K562 (cell line): ENCODE data around the gene RINL. TPM values are rescaled to one million over a fixed set of nuclear protein-coding genes. Genes with fewer than 3 reads are reported as not detected.
A peak's percentile ranks its signal among the peaks of the same experiment; 100 is the strongest.

Experiments used
- ATAC-seq: fragments of 200-7000 bp; cut with Tn5 transposase; 3 replicates; pipeline ENCODE4 v1.9.1; 2020; ENCODE audit warnings: moderate library complexity
- BruUV-seq: library from RNA; stranded (reverse); fragments of 400-500 nt; replicated peaks from 2 replicates; lab custom pipeline; 2021; lab: Mats Ljungman, UMichigan
- CTCF ChIA-PET: fragments of 300-600 bp; formaldehyde crosslinking; extraction: SDS; loops from one replicate; lab custom pipeline; 2021; ENCODE audit warnings: low intra/inter-chr PET ratio; lab: Yijun Ruan, JAX
- POLR2A ChIA-PET: fragments of 300-600, 350-650 bp; sonication (Branson Sonifier 250); formaldehyde crosslinking; extraction: SDS; loops from one replicate; lab custom pipeline; 2021; ENCODE audit warnings: antibody characterized with exemption, inconsistent platforms; lab: Yijun Ruan, JAX
- DNase-seq, 4 experiments: peaks; one replicate each; pipeline versions ENCODE4 v3.0.0 to v3.0.0-alpha.2; 2011 to 2018; ENCODE audit warnings: low spot score in 3 of 4, mixed read lengths in 3 of 4; ENCODE audit errors: extremely low read depth in 1 of 4
- FAIRE-seq: peaks from 2 replicates; lab custom pipeline; 2011; peaks lifted over from hg19 to GRCh38; lab: Jason Lieb, UNC
- H2AFZ ChIP-seq: 2 replicates; pipeline ENCODE4 v1.6.0; 2011; ENCODE audit warnings: low read depth, low read length, control low read depth, inconsistent platforms
- H3K27ac ChIP-seq: fragments of 200-600 bp; 3 replicates; pipeline ENCODE4 v1.8.0; 2011; ENCODE audit warnings: low read depth, mild to moderate bottlenecking, control low read depth, inconsistent platforms, low read length, moderate library complexity, mixed read lengths; ENCODE audit errors: extremely low read depth
- H3K27me3 ChIP-seq, 2 experiments: fragments of 300-600 bp in 1 of 2; 2 replicates in 1 of 2; 3 replicates in 1 of 2; pipeline versions ENCODE4 v1.6.0 to v1.8.0; 2011; ENCODE audit warnings: inconsistent platforms in 2 of 2, low read length in 2 of 2, mild to moderate bottlenecking in 1 of 2, mixed read lengths in 1 of 2, moderate library complexity in 1 of 2; ENCODE audit not compliant: control insufficient read depth in 2 of 2, insufficient read depth in 2 of 2
- H3K36me3 ChIP-seq: fragments of 300-600 bp; 3 replicates; pipeline ENCODE4 v1.8.0; 2011; ENCODE audit warnings: mild to moderate bottlenecking, low read length, inconsistent platforms; ENCODE audit not compliant: control insufficient read depth, insufficient read depth
- H3K4me1 ChIP-seq, 2 experiments: fragments of 200-600 bp in 1 of 2; replicated peaks in 1 of 2; 2 replicates in 1 of 2; 3 replicates in 1 of 2; pipeline versions ENCODE4 v1.5.1 to v1.8.0; 2011; ENCODE audit warnings: inconsistent platforms in 2 of 2, low read length in 2 of 2, mild to moderate bottlenecking in 1 of 2, mixed read lengths in 1 of 2, moderate library complexity in 1 of 2; ENCODE audit not compliant: control insufficient read depth in 2 of 2, insufficient read depth in 2 of 2
- H3K4me2 ChIP-seq: 2 replicates; pipeline ENCODE4 v1.6.1; 2011; ENCODE audit warnings: low read length, control low read depth, inconsistent platforms, mixed read lengths; ENCODE audit not compliant: insufficient read depth
- H3K4me3 ChIP-seq: fragments of 200-600 bp; sonication (generic), shearing (Covaris generic); 2 replicates; pipeline ENCODE4 v1.5.1; 2016; ENCODE audit warnings: control low read depth, inconsistent platforms
- H3K79me2 ChIP-seq: fragments of 200-600 bp; 3 replicates; pipeline ENCODE4 v1.8.0; 2011; ENCODE audit warnings: low read length, inconsistent platforms; ENCODE audit not compliant: control insufficient read depth, insufficient read depth
- H3K9ac ChIP-seq, 2 experiments: 2 replicates each; pipeline versions ENCODE4 v1.6.0 to v1.6.1; 2011; ENCODE audit warnings: low read depth in 2 of 2, low read length in 2 of 2, control low read depth in 1 of 2, inconsistent platforms in 1 of 2, mild to moderate bottlenecking in 1 of 2, mixed read lengths in 1 of 2; ENCODE audit not compliant: insufficient read depth in 1 of 2
- H3K9me1 ChIP-seq: one replicate; pipeline ENCODE4 v1.6.0; 2011; ENCODE audit warnings: inconsistent platforms, mild to moderate bottlenecking, low read length, moderate library complexity; ENCODE audit not compliant: control insufficient read depth, insufficient read depth
- H3K9me3 ChIP-seq: replicated peaks from 2 replicates; pipeline ENCODE4 v1.5.1; 2011; ENCODE audit warnings: low read depth, low read length, inconsistent platforms; ENCODE audit not compliant: control insufficient read depth, insufficient read depth
- H4K20me1 ChIP-seq: replicated peaks from 2 replicates; pipeline ENCODE4 v1.6.1; 2011; ENCODE audit warnings: low read length, inconsistent platforms, mixed read lengths; ENCODE audit not compliant: control insufficient read depth, insufficient read depth
- DPF2 ChIP-seq: fragments of 450-650 bp; IDR thresholded peaks from 2 replicates; pipeline ENCODE4 v1.6.1; 2016
- NFRKB ChIP-seq: fragments of 450-650 bp; IDR thresholded peaks from 2 replicates; pipeline ENCODE4 v1.6.1; 2016; ENCODE audit warnings: low read depth
- POLR3G ChIP-seq: IDR thresholded peaks from 2 replicates; pipeline ENCODE4 v1.6.1; 2011; ENCODE audit not compliant: insufficient read length, insufficient replicate concordance; ENCODE audit errors: extremely low read depth
- RBM22 ChIP-seq: fragments of 200-400 bp; formaldehyde crosslinking; IDR thresholded peaks from 2 replicates; pipeline ENCODE4 v1.6.1; 2018; ENCODE audit warnings: low read length, low read depth; ENCODE audit not compliant: poor library complexity, severe bottlenecking
- TGIF2 ChIP-seq: sonication (generic); formaldehyde crosslinking; IDR thresholded peaks from 2 replicates; pipeline ENCODE4 v1.8.1; 2022; ENCODE audit warnings: mild to moderate bottlenecking, missing genetic modification reagents, moderate library complexity
- TOE1 ChIP-seq, 2 experiments: fragments of 450-650 bp in 1 of 2; sonication (generic) in 1 of 2; formaldehyde crosslinking in 1 of 2; IDR thresholded peaks; 2 replicates each; pipeline versions ENCODE4 v1.7.1 to v1.8.0; 2016 to 2022; ENCODE audit warnings: borderline replicate concordance in 2 of 2, mild to moderate bottlenecking in 2 of 2, antibody characterized with exemption in 1 of 2, inconsistent platforms in 1 of 2, low read depth in 1 of 2, missing genetic modification reagents in 1 of 2, moderate library complexity in 1 of 2
- ZKSCAN3 ChIP-seq: fragments of 250-450 bp; sonication (Bioruptor Pico); IDR thresholded peaks from 2 replicates; pipeline ENCODE4 v1.4.0; 2020
- ZNF316 ChIP-seq: fragments of 450-650 bp; IDR thresholded peaks from 2 replicates; pipeline ENCODE4 v1.6.1; 2016
- WGBS: fragments of 100-300 bp; shearing (Covaris generic); methylation state at CpG from one replicate; pipeline ENCODE4 v1.1.6; 2016; ENCODE audit warnings: low coverage, mixed read lengths; ENCODE audit not compliant: insufficient coverage; ENCODE audit errors: missing lambda C conversion rate; 5-methylcytosine and 5-hydroxymethylcytosine counted together
- in situ Hi-C: fragments of 300-500 bp; cut with MboI; formaldehyde crosslinking; loops from 4 replicates; pipeline ENCODE4 v1.15.0; 2018; ENCODE audit warnings: inconsistent platforms, mixed read lengths
- intact Hi-C: fragments of 100-400 bp; cut with micrococcal nuclease; formaldehyde crosslinking; loops from 2 replicates; pipeline ENCODE4 v1.14.2; 2022
- polyA plus RNA-seq, 8 experiments: library from polyadenylated mRNA; depleted of rRNA in 4 of 8; stranded (reverse) in 5 of 8; unstranded in 3 of 8; fragments of >200 nt; fragmentation: Nextera tagmentation in 2 of 8; fragmentation: Illumina TruSeq in 1 of 8; extraction: Ambion mirVana in 2 of 8; extraction: Trizol in 1 of 8; gene quantifications; 2 replicates each; pipeline versions ENCODE4 v1.2.1 to v1.2.3, GENCODE V29; 2011 to 2014; ENCODE audit warnings: inconsistent platforms in 1 of 8, missing spikeins in 1 of 8
- total RNA-seq, 7 experiments: library from RNA; depleted of rRNA in 6 of 7; stranded (reverse); fragments of >200 nt in 6 of 7; fragmentation: Illumina TruSeq in 2 of 7; extraction: Trizol in 2 of 7; gene quantifications; 2 replicates each; pipeline versions ENCODE4 v1.2.1 to v1.2.3, GENCODE V29; 2011 to 2021; ENCODE audit warnings: low replicate concordance in 1 of 7
- TF ChIP-seq, protein P1 (sequence below): fragments of 450-650 bp; IDR thresholded peaks from 2 replicates; pipeline ENCODE4 v1.6.1; 2017; ENCODE audit warnings: antibody characterized with exemption
- TF ChIP-seq, protein P2 (sequence below): fragments of 450-650 bp; IDR thresholded peaks from 2 replicates; pipeline ENCODE4 v1.6.1; 2018; ENCODE audit not compliant: partially characterized antibody
- TF ChIP-seq, protein P3 (sequence below): sonication (generic); formaldehyde crosslinking; IDR thresholded peaks from 2 replicates; pipeline ENCODE4 v1.8.0; 2022; ENCODE audit warnings: missing genetic modification reagents, mild to moderate bottlenecking, moderate library complexity, borderline replicate concordance
- TF ChIP-seq, protein P4 (sequence below): fragments of 450-650 bp; IDR thresholded peaks from 2 replicates; pipeline ENCODE4 v1.6.1; 2016; ENCODE audit warnings: missing biosample characterization, missing genetic modification characterization

RINL gene
- total and polyA plus RNA-seq, 9 of the 15 experiments (the other 6 are each of a cell fraction or from before 2014, with no cell fraction given): 0.82 to 10.9 (median 4.9) TPM

GRCh38 chr19:38848299-38849146 lies 29.6 kb downstream of the RINL start:
- in situ Hi-C loops (no loop called here), intact Hi-C loops (no loop called here)
- Histone ChIP-seq H3K36me3 (peaks cover 55% of the 10 kb centered on the region), H3K9ac (peak overlapping the region; percentile 96 to 97), H3K9me1 (no peaks in the 10 kb centered on the region), H3K4me3 (peak overlapping the region; percentile 96), H3K4me2 (peak overlapping the region; percentile 96), H3K4me1 (peaks cover 16 to 31% of the 10 kb centered on the region in 2 experiments; a peak in 4 of 5 replicates), H4K20me1 (peaks cover 13% of the 10 kb centered on the region), H2AFZ (no peak overlapping the region), H3K79me2 (peaks cover 72% of the 10 kb centered on the region), H3K27ac (peak overlapping the region; percentile 99), H3K9me3 (no peaks in the 10 kb centered on the region), H3K27me3 (no peaks in the 10 kb centered on the region)
- ChIA-PET CTCF (interaction anchor here (0.6 to 1.5 kb wide), 2 partner anchors 65 to 82 kb away, joined by 3 to 4 read pairs; partner anchors contain the start of genes MRPS12 and SARS2), POLR2A (interaction anchor here (0.6 to 6.0 kb wide), 28 partner anchors 9 to 900 kb away, joined by 3 to 58 read pairs (median 4); partner anchors contain the start of genes ECH1, MED29, MRPS12 and NFKBIB)
- 1% methylated on average over 22 of the region's 22 CpGs for WGBS
- ATAC-seq: no peak
- BruUV-seq: TSS peak; percentile 53
- peak; percentile 26 for FAIRE-seq
- DNase-seq: peak in 1 of 4 experiments; percentile 14
- TF ChIP-seq RBM22: no peak
- TF ChIP-seq, protein P1, sequence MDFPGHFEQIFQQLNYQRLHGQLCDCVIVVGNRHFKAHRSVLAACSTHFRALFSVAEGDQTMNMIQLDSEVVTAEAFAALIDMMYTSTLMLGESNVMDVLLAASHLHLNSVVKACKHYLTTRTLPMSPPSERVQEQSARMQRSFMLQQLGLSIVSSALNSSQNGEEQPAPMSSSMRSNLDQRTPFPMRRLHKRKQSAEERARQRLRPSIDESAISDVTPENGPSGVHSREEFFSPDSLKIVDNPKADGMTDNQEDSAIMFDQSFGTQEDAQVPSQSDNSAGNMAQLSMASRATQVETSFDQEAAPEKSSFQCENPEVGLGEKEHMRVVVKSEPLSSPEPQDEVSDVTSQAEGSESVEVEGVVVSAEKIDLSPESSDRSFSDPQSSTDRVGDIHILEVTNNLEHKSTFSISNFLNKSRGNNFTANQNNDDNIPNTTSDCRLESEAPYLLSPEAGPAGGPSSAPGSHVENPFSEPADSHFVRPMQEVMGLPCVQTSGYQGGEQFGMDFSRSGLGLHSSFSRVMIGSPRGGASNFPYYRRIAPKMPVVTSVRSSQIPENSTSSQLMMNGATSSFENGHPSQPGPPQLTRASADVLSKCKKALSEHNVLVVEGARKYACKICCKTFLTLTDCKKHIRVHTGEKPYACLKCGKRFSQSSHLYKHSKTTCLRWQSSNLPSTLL: no peak
- no peak for TF ChIP-seq POLR3G
- 0 out of 2 replicates have a peak, but pooled peaks have one; percentile 65 for TF ChIP-seq DPF2
- TF ChIP-seq NFRKB: peak; percentile 31; the same call in 1 of the 2 replicates
- no peak for TF ChIP-seq ZKSCAN3
- TF ChIP-seq, protein P2, sequence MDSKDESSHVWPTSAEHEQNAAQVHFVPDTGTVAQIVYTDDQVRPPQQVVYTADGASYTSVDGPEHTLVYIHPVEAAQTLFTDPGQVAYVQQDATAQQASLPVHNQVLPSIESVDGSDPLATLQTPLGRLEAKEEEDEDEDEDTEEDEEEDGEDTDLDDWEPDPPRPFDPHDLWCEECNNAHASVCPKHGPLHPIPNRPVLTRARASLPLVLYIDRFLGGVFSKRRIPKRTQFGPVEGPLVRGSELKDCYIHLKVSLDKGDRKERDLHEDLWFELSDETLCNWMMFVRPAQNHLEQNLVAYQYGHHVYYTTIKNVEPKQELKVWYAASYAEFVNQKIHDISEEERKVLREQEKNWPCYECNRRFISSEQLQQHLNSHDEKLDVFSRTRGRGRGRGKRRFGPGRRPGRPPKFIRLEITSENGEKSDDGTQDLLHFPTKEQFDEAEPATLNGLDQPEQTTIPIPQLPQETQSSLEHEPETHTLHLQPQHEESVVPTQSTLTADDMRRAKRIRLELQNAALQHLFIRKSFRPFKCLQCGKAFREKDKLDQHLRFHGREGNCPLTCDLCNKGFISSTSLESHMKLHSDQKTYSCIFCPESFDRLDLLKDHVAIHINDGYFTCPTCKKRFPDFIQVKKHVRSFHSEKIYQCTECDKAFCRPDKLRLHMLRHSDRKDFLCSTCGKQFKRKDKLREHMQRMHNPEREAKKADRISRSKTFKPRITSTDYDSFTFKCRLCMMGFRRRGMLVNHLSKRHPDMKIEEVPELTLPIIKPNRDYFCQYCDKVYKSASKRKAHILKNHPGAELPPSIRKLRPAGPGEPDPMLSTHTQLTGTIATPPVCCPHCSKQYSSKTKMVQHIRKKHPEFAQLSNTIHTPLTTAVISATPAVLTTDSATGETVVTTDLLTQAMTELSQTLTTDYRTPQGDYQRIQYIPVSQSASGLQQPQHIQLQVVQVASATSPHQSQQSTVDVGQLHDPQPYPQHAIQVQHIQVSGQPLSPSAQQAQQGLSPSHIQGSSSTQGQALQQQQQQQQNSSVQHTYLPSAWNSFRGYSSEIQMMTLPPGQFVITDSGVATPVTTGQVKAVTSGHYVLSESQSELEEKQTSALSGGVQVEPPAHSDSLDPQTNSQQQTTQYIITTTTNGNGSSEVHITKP: no peak
- TF ChIP-seq, protein P3, sequence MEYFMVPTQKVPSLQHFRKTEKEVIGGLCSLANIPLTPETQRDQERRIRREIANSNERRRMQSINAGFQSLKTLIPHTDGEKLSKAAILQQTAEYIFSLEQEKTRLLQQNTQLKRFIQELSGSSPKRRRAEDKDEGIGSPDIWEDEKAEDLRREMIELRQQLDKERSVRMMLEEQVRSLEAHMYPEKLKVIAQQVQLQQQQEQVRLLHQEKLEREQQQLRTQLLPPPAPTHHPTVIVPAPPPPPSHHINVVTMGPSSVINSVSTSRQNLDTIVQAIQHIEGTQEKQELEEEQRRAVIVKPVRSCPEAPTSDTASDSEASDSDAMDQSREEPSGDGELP: no peak
- TF ChIP-seq ZNF316: no peak
- TF ChIP-seq TOE1 (IDR thresholded peaks at IDR 0.05; ENCODE audit: borderline replicate concordance): no peak
- TF ChIP-seq TOE1 (CRISPR knock-in tag; IDR thresholded peaks at IDR 0.05; ENCODE audit: borderline replicate concordance, low read depth): no peak
- no peak for TF ChIP-seq TGIF2
- TF ChIP-seq, protein P4, sequence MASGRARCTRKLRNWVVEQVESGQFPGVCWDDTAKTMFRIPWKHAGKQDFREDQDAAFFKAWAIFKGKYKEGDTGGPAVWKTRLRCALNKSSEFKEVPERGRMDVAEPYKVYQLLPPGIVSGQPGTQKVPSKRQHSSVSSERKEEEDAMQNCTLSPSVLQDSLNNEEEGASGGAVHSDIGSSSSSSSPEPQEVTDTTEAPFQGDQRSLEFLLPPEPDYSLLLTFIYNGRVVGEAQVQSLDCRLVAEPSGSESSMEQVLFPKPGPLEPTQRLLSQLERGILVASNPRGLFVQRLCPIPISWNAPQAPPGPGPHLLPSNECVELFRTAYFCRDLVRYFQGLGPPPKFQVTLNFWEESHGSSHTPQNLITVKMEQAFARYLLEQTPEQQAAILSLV: no peak
